HG02973 (cell line): Measurements from ENCODE around the gene HPCAL1.

ENCODE experiments used
- ATAC-seq: cut with Tn5 transposase; IDR thresholded peaks from one replicate; pipeline ENCODE4 v1.9.1; 2021; ENCODE audit warnings: moderate library complexity; ENCODE audit not compliant: unreplicated experiment

The HPCAL1 gene

DNA sequence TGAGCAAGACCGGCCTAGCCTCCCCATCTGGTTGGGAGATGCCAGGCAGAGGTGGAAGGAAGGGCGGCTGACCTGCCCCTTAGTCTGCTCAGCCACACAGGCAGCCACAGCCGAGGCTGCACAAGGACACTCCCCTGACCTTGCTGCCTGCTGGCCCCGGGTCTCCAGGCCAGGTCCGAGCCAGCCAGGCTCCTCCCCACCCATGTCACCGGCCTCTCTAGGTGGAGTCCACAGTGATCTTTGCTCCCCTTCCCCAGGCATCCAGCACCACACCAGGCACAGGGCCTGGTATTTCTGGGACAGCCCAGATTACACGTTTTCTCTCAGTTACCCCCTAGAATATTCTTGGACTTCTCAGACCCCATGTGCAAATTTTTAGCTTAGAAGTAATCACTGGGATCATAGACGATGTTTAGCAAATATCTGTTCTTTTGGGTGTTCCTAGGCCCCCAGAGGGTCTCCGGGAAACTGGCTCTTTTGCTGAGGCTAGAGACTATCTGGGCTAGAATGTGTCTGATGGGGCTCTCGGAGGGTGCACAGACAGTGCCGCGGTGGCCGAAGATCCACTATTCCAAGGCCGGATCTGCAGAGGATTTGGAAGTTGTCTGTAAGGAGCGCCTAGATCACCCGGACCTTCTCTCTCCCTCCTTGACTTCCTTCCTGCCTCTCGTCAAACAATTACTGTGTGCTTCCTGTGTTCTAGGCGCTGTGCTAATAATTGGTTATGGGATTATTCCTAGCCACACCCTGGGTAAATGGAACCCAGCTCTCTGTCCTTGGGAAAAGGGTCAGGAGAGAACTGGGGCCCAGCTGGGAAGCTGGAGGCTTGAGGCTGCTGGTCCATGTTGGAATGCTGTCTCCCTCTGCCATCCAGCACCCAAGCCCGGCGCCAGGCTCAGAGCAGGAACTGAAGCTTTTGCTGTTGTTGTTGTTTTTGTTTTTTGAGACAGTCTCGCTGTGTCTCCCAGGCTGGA is 98.6 kb downstream of the HPCAL1 start:
- no peak for ATAC-seq

DNA sequence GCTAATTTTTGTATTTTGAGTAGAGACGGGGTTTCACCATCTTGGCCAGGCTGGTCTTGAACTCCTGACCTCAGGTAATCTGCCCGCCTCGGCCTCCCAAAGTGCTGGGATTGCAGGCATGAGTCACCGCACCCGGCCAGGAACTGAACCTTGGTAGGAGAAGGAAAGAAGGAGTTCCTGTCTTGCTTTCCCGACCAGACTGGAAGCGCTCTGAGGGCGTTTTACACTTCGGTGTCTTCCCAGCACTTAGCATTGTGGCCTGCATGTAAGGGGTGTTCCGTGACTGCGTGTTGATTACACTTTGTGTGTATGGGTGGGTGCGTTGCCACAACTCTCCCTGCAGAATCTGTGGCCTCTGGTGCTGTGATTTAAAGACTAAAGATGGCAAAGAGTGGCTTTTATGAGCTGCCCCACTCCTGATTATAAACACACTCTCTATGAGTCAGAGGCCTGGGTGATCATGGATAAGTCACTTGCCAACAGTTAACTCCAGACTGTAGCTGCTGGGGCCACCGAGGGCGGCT is 99.4 kb downstream of the HPCAL1 start:
- ATAC-seq: no peak

DNA sequence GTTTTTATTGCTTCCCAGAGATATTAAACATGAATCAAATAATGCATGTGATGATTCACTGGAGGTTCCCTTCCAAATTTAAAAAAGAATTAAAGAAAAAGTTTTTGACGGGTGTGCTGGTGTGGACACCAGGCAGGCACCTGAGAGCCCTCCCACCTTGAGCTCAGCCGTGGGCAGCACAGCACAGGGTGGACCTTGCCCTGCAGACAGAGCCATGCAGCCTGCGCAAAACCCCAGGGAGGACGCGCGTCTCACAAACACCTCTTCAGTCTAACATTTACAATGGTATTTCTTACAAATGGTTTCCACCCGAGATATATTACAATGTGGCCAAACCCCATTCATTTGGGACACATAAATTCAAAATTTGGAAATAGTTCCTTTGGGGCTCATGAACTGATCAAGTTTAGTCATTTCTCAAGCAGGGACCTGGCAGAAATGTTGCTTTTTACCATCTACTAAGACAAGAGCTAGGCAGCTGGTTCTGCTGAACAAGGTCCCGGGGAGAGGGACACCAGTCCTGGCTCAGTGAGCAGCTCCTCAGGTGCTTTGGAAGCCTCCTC is 100.0 kb downstream of the HPCAL1 start:
- no peak for ATAC-seq

DNA sequence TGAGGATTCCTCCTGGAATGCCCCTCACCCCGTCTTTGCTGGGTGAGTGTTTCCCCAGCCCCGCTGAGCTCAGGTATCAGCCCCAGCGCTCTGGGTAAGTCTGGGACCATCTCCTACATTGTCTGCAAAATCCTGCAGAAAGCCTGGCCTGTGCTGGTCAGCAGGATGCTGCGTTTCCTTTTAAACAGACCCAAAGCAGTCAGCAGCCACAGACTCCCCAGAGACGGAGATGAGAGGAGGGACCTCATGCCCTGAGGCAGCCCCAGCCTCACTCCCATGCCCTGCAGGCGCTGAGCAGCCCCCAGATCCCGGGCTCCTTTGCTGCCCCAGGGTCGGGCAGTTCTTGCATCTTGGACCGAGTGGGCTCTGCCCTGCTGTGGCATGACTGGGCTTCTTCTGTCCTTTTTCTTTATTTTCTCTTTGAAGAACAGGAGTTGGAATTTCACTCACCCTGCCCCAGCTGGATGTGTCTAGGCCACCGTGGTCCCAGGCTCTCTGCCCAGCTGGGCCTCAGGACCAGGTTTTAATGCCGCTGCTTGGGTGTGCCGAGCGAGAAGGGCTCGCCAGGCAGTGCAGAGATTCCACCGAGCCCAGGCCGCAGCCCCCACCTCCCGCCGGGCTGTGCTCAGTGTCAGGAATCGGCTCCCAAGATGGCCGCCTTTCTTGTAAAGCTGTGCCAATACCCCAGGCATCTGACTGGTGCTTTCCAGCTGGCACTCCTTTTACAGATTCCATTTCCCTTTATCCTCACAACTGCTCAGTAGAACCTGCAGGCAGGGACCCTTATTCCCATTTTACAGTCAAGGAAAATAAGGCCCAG is 101.8 kb downstream of the HPCAL1 start:
- no peak for ATAC-seq

DNA sequence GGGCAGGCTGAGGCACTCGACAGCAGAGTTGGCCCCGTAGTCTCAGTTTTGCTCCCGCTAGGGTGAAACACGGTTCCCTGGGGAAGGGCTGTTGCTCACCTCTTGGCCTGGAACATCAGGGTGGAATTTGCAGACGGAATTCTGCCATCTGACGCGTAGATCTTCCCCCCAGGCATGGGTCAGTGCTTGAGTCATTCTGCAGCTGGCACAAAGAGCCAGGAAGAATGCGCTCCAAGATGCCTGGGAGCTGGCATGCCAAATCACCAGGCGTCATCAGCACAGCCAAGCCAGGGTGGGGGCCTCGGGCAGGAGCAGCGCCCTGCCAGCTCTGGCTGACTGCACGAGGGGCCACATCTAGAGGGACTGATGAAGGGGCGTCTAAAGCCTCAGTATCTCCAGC is 102.7 kb downstream of the HPCAL1 start:
- no peak for ATAC-seq

DNA sequence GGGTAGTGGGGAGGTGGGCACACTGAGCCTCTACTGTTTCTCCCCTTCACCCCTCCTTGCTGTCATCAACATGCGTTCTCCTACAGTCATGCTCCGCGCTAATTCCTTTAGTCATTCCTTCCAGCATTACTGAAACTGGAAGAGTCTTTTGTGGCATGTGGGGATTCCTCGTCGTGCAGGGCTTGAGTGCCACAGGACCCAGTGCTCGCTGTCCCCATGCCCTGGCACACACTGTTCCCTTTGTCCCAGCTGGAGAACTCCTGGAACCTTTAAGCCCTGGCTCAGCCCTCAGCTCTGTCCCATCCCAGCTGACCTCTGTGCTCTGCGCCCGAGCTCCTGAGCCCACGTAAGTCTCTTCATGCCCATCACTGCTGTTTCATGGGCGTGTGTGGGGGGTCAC is 103.3 kb downstream of the HPCAL1 start:
- no peak for ATAC-seq

DNA sequence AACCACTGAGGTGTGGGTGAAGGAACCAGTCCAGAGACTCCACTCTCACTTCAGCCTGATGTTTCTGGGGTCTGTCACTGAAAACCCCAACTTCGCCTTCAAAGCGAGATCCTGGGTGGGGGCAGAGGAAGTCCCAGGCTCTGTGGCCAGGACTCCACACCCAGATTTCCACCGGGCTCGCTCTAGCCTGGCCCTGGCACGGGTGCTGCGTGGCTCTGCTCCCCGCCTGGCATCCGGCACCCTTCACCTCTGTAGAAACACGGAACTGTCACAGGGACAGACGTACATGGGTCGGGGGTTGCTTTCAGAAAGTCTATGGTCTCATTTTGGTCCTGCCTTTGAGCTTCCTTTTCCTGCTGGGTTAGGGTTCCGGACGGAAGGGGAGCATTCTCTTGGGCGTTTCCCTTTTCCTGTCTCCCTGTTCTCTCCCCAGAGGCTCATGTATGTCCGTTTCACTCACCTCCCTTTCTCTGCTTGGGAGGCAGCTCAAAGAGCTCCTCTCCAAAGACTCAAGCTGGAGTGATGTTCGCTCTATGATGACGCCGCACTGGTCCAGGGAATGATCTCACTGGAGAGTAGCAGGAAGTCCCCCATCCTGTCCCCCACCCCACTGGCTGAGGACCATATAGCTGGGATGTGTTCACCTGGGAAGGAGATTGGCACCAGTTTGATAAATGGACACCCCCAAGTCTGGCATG is 103.9 kb downstream of the HPCAL1 start:
- no peak for ATAC-seq

DNA sequence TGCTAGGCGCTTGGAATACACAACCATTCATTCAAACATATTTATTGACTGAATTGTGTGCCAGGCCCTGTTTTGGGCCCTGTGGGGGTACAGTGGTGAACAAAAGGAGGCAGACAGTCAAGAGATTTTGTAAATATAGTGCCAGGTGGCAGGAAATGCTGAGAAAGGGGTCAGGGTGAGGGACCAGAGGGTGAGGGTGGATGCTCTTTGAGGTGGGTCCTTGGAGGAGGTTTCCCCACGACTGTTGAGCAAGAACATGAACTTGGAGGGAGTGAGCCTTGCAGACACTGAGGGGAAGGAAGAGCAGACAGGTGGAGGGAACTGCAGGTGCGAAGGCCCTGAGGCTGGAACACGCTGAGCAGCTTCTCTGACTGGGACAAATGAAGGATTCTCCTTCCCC is 104.7 kb downstream of the HPCAL1 start:
- ATAC-seq: no peak

DNA sequence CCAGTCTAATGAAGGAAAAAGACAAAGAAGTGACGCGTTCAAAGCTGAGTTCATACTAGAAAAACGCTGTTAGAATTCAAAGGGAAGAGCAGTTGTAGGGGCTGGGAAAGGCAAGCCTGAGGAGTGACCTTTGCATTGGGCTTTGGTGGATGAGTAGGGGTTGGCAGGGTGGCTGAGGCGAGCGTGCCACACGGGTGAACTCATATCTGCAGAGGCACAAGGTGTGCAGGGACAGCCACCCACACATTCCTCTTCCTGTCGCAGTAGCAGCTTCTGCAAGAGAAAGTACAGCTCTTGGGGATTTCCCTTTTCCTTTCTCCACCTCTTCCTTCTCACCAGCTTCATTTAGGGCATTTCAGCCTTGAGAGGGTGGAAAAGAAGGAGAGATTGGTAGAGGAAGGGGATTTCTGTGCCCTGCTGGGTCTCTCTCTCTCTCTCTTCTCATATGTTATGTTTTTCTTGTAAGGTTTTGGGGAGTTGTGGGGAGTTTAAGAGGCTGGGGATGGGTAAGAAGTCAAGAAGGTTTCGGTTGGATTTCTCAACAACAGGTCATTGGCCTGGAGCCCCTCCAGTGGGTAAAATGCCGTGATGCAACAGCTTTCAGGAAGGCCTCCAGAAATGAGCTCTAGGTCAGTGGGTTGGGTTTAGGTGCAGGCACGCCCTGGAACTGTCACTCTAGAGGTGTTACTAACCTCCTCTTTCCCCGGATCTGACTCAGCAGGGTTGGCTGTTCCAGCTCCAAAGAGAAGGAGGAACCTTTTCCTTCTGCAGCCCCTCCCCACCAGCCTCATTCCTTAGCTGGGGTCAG is 105.3 kb downstream of the HPCAL1 start:
- peak; percentile 44 for ATAC-seq

DNA sequence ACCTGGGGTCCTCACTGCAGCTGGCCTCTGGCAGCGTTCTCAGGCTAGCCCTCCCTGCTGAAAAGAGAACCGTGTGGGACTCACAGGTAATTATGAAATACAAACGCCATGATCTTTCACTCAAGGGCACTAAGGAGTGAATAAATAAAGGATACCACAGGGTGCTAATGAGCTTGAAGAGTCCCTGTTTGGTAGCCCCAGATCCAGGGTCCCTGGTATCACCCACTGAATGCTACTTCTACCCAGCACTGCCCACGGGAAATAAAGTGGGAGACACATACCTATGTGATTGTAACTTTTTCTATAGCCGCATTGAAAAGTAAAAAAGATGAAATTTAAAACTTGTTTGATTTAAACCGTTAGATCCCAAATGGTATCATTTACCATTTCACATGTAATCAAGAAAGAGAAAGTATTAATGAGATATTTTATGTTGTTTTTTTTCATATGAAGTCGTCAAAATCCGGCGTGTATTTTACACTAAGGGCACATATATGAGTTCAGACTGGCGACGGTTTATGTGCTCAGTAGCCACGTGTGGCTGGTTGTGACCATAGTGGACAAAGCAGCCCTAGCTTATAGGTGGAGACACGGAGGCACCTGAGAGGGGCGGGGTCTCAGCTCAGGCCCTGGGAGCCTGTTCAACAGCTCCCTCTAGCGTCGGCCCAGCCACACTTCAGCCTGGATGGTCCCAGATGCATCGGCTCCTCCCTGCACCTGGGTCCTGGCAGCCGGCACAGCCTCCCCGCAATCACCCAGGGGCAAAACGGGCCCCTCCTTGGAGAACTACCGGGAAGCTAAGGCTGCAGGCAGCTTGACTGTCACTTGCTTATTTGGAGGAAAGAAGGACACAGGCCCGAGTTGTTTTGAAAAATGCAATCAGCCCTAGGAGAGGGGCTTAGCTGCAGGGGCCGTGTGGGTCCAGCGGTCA is 106.2 kb downstream of the HPCAL1 start:
- peak; percentile 47 for ATAC-seq

DNA sequence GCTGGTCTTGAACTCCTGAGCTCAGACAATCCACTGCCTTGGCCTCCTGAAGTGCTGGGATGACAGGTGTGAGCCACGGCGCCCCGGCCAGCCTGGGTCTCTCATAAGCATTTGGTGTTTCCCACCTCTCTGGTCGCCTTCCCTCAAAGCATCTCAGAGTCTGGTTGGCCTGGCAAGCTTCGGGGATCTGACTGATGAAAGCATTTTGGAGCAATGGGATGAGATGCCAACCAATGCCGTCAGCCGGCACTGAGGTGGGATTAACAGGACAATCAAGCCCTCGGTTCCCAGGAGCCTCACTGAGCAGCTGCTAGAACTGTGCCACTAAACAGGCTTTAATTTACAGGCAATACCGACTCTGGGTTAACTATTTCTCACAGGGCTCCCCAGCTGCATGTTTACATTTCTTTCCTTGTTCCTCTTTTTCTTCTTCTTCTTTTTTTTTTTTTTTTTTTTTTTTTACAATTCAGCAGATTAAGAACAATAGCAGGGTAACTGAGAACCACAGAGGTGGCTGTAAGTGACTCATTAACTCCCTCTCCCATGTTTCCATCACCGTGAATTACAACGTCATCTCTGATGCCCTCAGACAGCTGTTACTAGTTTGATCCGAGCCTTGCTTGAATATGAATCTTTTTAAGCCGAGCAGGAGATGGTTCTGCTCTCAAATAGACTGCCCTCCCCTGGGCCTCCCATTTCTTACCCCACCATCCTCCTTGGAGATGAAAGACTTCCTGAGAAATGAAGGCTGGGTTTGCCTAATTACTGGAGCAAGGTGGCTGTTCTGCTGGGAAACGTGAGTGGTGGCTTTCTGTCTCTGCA is 107.5 kb downstream of the HPCAL1 start:
- peak; percentile 53 for ATAC-seq

DNA sequence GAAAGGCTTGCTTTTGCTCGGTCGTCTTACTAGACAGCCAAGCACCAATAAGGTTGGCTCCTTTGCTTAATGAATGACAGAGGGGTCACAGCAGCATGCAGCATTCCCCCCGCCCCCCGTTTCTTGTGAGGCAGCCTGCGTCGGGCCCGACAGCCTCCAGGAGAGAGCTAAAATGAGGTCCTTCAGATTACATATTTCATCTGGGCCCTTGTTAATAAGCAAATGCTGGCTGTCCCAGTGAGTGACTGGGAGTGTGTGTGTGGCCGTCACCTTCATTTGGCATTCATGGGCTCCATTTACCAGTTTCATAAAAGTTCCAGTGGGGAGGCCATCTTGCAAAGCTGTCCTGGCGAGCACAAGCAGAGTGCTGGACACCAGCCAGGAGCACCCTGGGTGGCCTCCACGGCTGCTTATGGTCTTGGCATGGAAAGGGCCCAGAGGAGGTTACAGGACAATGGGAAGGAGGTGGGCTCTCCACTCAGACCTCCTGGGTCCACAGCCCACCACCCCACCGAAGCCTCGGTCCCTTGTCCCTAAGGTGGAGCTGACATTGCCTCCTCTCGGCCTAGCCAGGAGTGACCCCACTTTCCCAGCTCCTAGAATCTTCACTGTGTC is 108.2 kb downstream of the HPCAL1 start:
- ATAC-seq: no peak

DNA sequence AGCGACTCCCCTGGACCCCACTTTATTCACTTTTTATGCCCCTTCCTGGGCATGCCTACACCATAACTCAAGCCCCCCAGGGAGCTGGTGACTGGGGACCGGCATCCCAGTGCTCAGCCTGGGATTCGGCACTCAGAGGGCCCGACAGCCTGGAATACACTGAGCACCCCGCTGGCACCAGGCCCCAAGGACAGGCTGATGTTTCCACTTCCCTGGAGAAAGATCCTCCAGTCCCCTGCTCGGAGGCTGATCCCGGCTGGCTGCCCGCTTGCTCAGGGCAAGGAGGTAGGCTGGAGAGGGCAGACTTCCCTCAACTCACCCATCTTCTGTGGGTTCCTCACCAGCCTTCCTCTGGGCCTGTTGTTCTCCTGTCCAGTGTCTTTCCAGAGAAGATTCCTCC is 108.9 kb downstream of the HPCAL1 start:
- ATAC-seq: no peak

DNA sequence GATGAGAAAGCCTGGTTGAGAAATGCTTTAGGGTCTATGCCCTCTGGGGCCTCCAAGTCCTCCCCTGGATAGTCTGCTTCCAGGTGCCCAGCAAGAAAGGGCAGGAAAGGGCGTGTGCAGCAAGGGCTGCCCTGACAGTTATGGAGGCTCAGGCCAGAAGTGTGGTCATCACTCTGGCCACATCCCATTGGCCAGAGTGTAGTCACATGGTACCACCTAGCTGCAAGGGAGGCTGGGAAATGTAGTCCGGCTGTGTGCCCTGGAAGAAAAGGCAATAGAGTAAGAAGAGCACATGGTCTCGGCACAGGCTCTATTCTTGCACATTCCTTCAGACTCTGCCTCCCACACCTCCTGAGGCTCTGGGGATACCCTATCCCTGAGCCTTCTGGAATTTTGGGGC is 109.7 kb downstream of the HPCAL1 start:
- no peak for ATAC-seq

DNA sequence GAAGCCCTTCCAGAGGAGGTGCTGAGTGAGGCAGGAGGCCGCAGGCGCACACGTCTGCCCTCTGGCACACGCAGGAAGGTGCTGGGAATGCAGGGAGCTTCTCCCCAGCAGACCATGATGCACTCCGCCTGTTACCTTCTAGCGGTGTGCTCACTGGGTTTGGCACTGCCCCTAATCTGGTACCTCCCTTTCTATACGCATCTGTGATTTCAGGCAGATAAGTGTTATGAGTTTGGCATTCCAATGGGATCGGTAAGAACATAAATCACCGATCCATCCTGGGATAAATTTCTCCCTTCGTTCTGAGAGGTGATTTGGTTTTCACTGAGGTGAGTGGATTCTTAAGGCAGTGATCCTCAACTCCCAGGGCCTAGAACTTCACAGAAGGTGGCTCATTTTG is 110.8 kb downstream of the HPCAL1 start:
- ATAC-seq: no peak

DNA sequence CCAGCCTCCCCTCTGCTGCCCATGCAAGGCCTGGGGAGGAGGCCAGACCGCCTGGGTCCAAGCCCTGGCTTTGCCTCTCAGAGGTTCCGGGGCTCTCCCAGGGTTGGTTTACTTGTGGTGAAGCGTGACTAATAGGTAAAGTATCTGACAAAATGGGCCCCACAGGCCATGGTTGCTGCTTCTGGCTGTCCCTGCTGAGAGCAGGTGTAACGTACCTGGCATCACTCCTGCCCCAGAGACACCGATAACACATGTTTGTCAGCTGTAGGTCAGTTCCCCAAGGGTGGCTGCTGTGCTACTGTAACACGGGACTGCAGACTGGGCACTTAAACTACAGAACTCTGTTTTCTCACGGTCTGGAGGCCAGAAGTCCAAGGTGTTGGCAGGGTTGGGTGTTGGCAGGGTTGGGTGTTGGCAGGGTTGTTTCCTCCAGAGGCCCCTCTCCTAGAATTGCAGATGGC is 111.3 kb downstream of the HPCAL1 start:
- no peak for ATAC-seq

DNA sequence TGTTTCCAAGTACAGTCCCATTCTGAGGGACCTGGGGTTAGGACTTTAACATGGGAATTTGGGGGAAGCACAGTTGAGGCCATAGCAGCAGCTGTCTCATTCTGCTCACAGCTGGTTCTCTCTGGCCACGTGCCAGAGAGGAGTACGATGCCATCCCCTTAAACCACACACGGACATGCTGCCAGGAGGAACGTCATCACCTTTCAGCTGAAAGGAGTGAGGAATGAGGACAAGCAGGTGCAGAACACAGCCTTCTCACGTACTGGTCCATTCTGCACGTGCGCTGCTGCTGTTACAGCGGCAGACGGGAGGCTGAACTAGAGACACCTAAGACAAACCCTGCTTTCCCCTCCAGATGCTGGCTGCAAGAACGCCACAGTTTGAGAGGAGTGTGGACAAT is 111.9 kb downstream of the HPCAL1 start:
- ATAC-seq: no peak
